IPS-11a (cell line): Measurements from ENCODE around the gene EIF3B.
"Not testable (repeated sequence)": the region's sequence is repeated elsewhere in the genome, so short reads cannot be mapped to it uniquely, and the experiment has no call there.

Experiments used
- H3K4me3 ChIP-seq: one replicate; pipeline ENCODE4 v1.5.1; 2013; ENCODE audit warnings: low read depth, low read length, control low read depth

The EIF3B gene

GRCh38 chr7:2354186-2354938 lies at the start of gene EIF3B:
Gene EIF3B, plus strand, starts transcription at chr7:2354827. Its CDS starts 95 bp downstream, at chr7:2354922.
- peak within 1 kb of the TSS; percentile 90 for H3K4me3 ChIP-seq

GRCh38 chr7:2305258-2305657 lies 49.4 kb upstream of the EIF3B start:
- H3K4me3 ChIP-seq = not testable (repeated sequence)

- no peak overlapping the region for H3K4me3 ChIP-seq
Measured at GRCh38 chr7:2306688-2307087, 47.9 kb upstream of the EIF3B start.

GRCh38 chr7:2307690-2308107 lies 46.9 kb upstream of the EIF3B start:
- no peak overlapping the region for H3K4me3 ChIP-seq

GRCh38 chr7:2309889-2310331 lies 44.7 kb upstream of the EIF3B start:
- H3K4me3 ChIP-seq = no peak overlapping the region

GRCh38 chr7:2312267-2312929 lies 42.2 kb upstream of the EIF3B start:
- no peak overlapping the region for H3K4me3 ChIP-seq

- peak overlapping the region; percentile 72 for H3K4me3 ChIP-seq
Measured at GRCh38 chr7:2313450-2314208, 41.0 kb upstream of the EIF3B start.

- peak within 1 kb of the TSS; percentile 72 for H3K4me3 ChIP-seq
Measured at GRCh38 chr7:2314209-2314955, 40.2 kb upstream of the EIF3B start, which contains the start of gene SNX8. Gene SNX8, minus strand, starts transcription at chr7:2314441. Its CDS starts 20 bp downstream, at chr7:2314421.

GRCh38 chr7:2314956-2315530 lies 39.6 kb upstream of the EIF3B start:
- H3K4me3 ChIP-seq = not testable (repeated sequence)

- H3K4me3 ChIP-seq = no peak overlapping the region
Measured at GRCh38 chr7:2315787-2316186, 38.8 kb upstream of the EIF3B start.

GRCh38 chr7:2316578-2316977 lies 38.0 kb upstream of the EIF3B start:
- no peak overlapping the region for H3K4me3 ChIP-seq

- H3K4me3 ChIP-seq = no peak overlapping the region
Measured at GRCh38 chr7:2317556-2318293, 36.9 kb upstream of the EIF3B start.

- no peak overlapping the region for H3K4me3 ChIP-seq
Measured at GRCh38 chr7:2321020-2321419, 33.6 kb upstream of the EIF3B start.

GRCh38 chr7:2325162-2325561 lies 29.5 kb upstream of the EIF3B start:
- H3K4me3 ChIP-seq = no peak overlapping the region

GRCh38 chr7:2326951-2327350 lies 27.7 kb upstream of the EIF3B start:
- no peak overlapping the region for H3K4me3 ChIP-seq

GRCh38 chr7:2330493-2330892 lies 24.1 kb upstream of the EIF3B start:
- H3K4me3 ChIP-seq = no peak overlapping the region

- H3K4me3 ChIP-seq = no peak overlapping the region
Measured at GRCh38 chr7:2331707-2332106, 22.9 kb upstream of the EIF3B start.

GRCh38 chr7:2332606-2333231 lies 21.9 kb upstream of the EIF3B start:
- H3K4me3 ChIP-seq = not testable (repeated sequence)

- no peak overlapping the region for H3K4me3 ChIP-seq
Measured at GRCh38 chr7:2336626-2337299, 17.9 kb upstream of the EIF3B start.
